ENCODE measurements around the gene TNFSF13B.
"Not testable (repeated sequence)": the region's sequence is repeated elsewhere in the genome, so short reads cannot be mapped to it uniquely, and the experiment has no call there.

TNFSF13B gene, protein sequence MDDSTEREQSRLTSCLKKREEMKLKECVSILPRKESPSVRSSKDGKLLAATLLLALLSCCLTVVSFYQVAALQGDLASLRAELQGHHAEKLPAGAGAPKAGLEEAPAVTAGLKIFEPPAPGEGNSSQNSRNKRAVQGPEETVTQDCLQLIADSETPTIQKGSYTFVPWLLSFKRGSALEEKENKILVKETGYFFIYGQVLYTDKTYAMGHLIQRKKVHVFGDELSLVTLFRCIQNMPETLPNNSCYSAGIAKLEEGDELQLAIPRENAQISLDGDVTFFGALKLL

DNA sequence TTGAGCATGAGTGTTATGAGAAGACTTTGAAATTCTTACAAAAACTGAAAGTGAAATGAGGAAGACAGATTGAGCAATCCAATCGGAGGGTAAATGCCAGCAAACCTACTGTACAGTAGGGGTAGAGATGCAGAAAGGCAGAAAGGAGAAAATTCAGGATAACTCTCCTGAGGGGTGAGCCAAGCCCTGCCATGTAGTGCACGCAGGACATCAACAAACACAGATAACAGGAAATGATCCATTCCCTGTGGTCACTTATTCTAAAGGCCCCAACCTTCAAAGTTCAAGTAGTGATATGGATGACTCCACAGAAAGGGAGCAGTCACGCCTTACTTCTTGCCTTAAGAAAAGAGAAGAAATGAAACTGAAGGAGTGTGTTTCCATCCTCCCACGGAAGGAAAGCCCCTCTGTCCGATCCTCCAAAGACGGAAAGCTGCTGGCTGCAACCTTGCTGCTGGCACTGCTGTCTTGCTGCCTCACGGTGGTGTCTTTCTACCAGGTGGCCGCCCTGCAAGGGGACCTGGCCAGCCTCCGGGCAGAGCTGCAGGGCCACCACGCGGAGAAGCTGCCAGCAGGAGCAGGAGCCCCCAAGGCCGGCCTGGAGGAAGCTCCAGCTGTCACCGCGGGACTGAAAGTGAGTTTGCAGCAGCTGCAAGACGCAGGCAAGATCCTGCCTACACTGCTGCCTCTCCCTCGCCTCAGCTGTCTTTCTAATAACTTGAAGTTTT lies at the start of gene TNFSF13B:
TSS of gene TNFSF13B (plus strand) at position 118 of the 728 bp plus-strand sequence. CDS start at position 296, 178 bp downstream.
- H3K4me1 Mint-ChIP-seq (ENCODE audit: low read depth) = peaks cover 44% of the 10 kb centered on the region
- H3K4me3 Mint-ChIP-seq = peak within 1 kb of the TSS; percentile 87
- H3K36me3 Mint-ChIP-seq (ENCODE audit: low read depth) = peaks cover 5% of the 10 kb centered on the region
- H3K9me3 Mint-ChIP-seq = no peaks in the 10 kb centered on the region
- no peaks in the 10 kb centered on the region for H3K27me3 Mint-ChIP-seq (ENCODE audit: low read depth)
- peak within 1 kb of the TSS; percentile 92 for H3K27ac Mint-ChIP-seq

DNA sequence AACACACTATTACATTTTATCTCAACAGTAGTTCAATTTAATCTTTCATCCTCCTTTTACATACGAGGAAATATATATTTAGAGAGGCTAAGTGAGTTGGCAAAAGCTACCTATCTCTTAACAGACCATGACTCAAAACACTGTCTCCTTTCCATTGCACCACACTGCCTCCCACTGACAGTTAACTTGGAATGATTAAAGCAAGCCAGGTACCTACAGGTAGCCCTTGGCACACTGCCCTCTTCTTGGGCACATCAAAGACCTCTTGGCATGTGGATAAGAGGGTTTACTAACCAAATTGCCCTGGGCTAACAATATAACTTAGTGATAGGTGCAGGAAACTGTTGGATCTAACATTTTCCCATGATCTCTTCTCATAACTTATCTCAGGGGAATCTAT lies 49.5 kb upstream of the TNFSF13B start:
- H3K36me3 Mint-ChIP-seq (ENCODE audit: low read depth) = peaks cover 3% of the 10 kb centered on the region
- no peaks in the 10 kb centered on the region for H3K27me3 Mint-ChIP-seq (ENCODE audit: low read depth)
- no peaks in the 10 kb centered on the region for H3K9me3 Mint-ChIP-seq
- H3K4me1 Mint-ChIP-seq (ENCODE audit: low read depth) = peaks cover 30% of the 10 kb centered on the region
- peak overlapping the region; percentile 43 for H3K27ac Mint-ChIP-seq
- H3K4me3 Mint-ChIP-seq = peak overlapping the region; percentile 48

DNA sequence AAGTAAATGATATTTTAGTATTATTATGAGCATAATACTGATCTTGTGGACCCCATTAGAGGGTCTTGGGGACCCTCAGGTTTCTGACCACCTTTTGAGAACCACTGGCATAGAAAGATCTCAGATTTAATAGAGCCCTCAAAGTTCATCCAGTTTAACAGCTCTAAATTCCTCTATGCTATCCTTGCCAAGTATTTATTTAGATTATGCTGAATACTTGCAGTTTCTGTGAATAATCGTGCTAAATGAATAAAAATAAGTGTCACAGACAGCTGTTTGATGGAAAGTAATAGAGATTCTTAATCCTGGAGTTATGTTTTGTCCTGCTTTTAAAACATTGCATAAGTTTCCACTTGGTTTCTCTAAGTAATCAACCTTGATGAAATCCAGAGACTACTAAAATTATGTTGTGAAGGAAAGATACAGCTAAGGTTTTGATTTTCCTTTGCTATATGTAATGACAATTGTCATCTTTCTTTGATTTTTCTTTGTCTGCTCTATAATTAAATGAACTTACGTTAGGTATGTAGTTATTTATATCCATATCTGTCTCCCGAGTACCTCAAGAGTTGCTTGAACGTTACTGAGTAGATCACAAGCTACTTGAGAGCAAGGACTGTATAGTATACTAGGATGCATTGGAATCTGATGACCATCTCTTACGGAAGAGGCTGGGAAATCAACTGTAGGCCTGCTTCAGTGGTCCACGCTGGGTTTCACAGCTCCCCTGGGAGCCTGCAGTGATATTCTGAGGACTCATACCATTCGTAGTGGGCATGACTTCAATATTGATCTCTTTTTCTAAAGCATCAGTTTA lies 45.6 kb upstream of the TNFSF13B start:
- Mint-ChIP-seq H3K36me3 (ENCODE audit: low read depth) (peaks cover 3% of the 10 kb centered on the region), H3K4me3 (no peak overlapping the region), H3K9me3 (no peaks in the 10 kb centered on the region), H3K27ac (no peak overlapping the region), H3K27me3 (ENCODE audit: low read depth) (no peaks in the 10 kb centered on the region), H3K4me1 (ENCODE audit: low read depth) (peaks cover 41% of the 10 kb centered on the region)

DNA sequence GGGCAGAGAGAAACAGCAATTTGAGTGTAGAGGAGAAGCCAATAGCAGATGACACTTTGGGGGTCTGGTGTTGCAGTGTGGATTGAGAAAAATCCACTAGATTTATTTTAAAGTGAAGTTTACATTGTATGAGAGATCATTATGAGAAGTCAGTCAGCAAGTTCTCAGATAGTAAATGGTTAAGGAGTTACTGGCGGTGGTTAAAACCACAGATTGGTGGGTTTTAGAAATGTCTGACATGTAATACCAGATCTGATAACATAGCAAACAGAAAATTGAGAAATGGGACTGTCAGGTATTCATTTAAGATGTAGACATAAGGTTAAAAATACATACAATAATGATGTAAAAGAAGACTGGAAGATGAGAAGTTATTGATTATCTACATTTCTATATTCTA lies 44.1 kb upstream of the TNFSF13B start:
- H3K4me3 Mint-ChIP-seq = no peak overlapping the region
- peaks cover 27% of the 10 kb centered on the region for H3K4me1 Mint-ChIP-seq (ENCODE audit: low read depth)
- no peaks in the 10 kb centered on the region for H3K27me3 Mint-ChIP-seq (ENCODE audit: low read depth)
- no peak overlapping the region for H3K27ac Mint-ChIP-seq
- H3K36me3 Mint-ChIP-seq (ENCODE audit: low read depth) = peaks cover 15% of the 10 kb centered on the region
- no peaks in the 10 kb centered on the region for H3K9me3 Mint-ChIP-seq

DNA sequence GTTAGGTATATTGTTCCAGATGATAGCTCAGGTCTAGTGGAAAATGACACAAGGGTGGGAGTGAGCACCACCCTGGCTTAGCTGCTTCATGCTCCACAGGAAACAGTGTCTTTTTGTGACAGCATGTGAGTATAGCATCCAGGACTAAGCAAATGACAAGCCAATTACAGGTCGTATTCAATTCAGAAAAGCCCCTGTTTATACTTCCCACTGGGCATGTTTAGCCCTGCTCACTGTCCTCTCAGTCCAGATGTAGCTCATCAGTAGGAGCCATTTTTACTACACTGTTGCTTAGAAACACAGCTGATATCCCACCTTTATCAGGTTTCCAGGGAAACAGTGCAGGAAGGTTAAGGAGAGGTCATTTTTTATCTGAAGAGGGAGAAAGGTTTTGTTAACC lies 43.3 kb upstream of the TNFSF13B start:
- peaks cover 23% of the 10 kb centered on the region for H3K4me1 Mint-ChIP-seq (ENCODE audit: low read depth)
- H3K27me3 Mint-ChIP-seq (ENCODE audit: low read depth) = no peaks in the 10 kb centered on the region
- H3K27ac Mint-ChIP-seq = no peak overlapping the region
- peaks cover 12% of the 10 kb centered on the region for H3K36me3 Mint-ChIP-seq (ENCODE audit: low read depth)
- no peaks in the 10 kb centered on the region for H3K9me3 Mint-ChIP-seq
- no peak overlapping the region for H3K4me3 Mint-ChIP-seq

DNA sequence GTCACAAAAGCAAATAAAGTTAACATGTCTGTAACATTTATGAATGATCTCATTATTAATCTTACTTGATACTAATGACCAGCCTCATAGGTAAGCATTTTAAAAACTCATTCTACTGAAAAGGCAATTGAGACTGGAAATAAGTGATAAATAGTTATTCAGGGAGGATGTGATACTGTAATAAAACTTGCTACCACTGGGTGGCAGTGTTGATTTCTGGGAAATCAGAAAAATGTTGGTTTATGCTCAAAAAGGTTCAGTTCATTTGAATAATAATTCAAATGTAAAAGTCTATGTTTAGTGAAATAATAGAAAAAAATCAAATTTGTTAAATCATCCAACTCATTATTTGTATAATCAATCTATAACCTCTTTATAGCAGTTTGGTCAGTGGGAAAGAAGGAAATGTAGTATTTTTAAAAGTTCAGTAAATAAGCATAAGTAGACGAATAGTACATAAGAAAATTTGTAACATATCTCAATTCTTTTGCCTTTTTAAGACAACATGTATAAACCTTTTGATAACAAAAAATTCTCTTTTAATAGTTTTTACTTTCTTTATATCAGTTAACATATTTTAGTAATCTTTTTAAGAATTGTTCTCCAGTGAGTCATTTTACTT lies 41.8 kb upstream of the TNFSF13B start:
- peaks cover 23% of the 10 kb centered on the region for H3K4me1 Mint-ChIP-seq (ENCODE audit: low read depth)
- no peaks in the 10 kb centered on the region for H3K9me3 Mint-ChIP-seq
- no peak overlapping the region for H3K27ac Mint-ChIP-seq
- H3K27me3 Mint-ChIP-seq (ENCODE audit: low read depth) = no peaks in the 10 kb centered on the region
- peaks cover 11% of the 10 kb centered on the region for H3K36me3 Mint-ChIP-seq (ENCODE audit: low read depth)
- no peak overlapping the region for H3K4me3 Mint-ChIP-seq

DNA sequence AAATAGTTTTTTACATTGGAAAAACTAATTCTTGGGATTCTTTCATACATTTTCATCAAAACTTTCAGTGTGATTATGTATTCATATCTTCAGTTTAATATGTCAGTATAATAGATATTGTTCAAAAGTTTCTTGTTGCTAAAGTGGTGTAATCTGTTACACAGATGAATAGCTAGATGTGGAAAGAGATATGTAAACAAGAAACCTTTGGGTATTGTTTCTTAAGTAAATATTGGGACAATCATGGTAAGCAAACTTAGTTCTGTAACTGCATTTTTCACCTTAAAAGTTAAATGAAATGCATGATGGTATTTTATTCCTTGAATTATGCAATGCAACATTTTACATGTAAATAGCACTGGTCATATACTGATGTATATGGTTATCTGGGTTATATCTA lies 39.1 kb upstream of the TNFSF13B start:
- H3K27me3 Mint-ChIP-seq (ENCODE audit: low read depth) = no peaks in the 10 kb centered on the region
- no peak overlapping the region for H3K27ac Mint-ChIP-seq
- H3K36me3 Mint-ChIP-seq (ENCODE audit: low read depth) = peaks cover 16% of the 10 kb centered on the region
- H3K9me3 Mint-ChIP-seq = no peaks in the 10 kb centered on the region
- H3K4me1 Mint-ChIP-seq (ENCODE audit: low read depth) = peaks cover 18% of the 10 kb centered on the region
- no peak overlapping the region for H3K4me3 Mint-ChIP-seq

DNA sequence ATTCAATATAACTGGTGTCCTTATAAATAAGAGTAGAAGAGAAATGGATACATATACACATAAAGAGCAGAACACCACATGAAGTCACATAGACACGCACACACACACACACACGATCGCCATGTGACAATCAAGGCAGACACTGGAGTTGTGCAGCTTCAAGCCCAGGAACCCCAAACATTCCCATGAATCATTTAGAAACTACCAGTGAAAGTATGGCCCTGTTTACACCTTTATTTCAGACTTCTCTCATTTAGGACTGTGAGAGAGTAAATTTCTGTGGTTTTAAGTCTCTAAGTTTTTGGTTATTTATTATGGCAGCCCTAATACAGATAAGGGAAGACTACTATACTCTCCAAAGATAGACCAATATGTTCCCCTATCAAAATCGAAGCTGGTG lies 20.4 kb upstream of the TNFSF13B start:
- H3K9me3 Mint-ChIP-seq = peaks cover 18% of the 10 kb centered on the region
- H3K4me1 Mint-ChIP-seq (ENCODE audit: low read depth) = peaks cover 5% of the 10 kb centered on the region
- no peak overlapping the region for H3K4me3 Mint-ChIP-seq
- H3K27ac Mint-ChIP-seq = no peak overlapping the region
- peaks cover 3% of the 10 kb centered on the region for H3K36me3 Mint-ChIP-seq (ENCODE audit: low read depth)
- no peaks in the 10 kb centered on the region for H3K27me3 Mint-ChIP-seq (ENCODE audit: low read depth)

DNA sequence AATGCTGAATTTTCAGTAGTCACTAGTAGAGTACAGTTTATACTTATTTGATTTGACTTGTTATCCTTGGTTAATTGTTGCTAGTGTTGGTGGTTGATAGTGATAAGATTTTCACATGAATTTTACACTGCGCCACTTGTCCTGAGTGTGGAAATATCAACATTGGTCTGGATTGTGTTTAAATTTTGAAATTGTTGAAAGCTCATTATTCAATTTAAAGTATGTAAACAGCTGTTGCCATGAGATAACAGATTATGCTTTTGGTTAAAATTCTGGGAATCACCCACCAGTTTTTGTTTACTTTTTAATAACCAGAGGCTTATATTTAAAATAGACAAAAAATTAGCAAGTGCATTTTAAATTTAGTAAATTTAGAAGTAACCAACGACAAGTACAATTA lies 12.3 kb upstream of the TNFSF13B start:
- Mint-ChIP-seq H3K9me3 (peaks cover 4% of the 10 kb centered on the region), H3K27ac (no peak overlapping the region), H3K36me3 (ENCODE audit: low read depth) (no peaks in the 10 kb centered on the region), H3K4me1 (ENCODE audit: low read depth) (no peaks in the 10 kb centered on the region), H3K4me3 (no peak overlapping the region), H3K27me3 (ENCODE audit: low read depth) (no peaks in the 10 kb centered on the region)

DNA sequence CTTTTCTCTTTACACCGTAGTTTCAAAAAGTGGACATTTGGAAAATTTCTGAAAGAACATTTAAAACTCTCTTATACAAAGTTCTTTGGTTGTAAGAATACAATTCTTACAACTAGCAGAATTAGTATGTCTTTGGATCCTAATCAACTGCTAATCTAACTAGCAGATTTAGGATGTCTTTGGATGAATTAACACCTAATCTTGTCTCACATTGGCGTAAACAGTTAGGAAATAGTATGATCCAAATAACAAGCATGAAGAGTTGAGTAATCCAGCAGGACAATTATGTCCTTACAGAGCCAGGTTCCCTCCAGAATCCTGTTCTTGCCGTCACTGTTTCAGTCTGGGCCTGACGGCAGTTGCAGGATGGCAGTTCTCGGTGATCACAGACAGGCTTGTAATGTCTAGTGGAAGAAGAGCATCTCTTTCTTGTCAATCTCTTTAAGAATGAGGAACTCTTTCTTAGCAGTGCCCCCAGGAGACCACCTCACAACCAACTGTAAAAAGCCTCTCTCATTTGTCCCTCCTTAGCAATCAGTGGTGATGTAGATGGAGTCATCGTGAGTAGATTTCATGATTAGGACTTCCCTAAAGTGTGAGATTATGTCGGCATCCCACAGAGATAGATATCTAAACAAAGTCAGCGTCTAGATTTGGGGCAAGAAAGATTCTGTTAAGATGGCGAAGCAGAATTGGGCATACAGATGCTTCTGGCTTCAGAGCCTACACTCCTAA lies 5.7 kb upstream of the TNFSF13B start:
- peaks cover 20% of the 10 kb centered on the region for H3K4me1 Mint-ChIP-seq (ENCODE audit: low read depth)
- peaks cover 5% of the 10 kb centered on the region for H3K36me3 Mint-ChIP-seq (ENCODE audit: low read depth)
- H3K27ac Mint-ChIP-seq = no peak overlapping the region

DNA sequence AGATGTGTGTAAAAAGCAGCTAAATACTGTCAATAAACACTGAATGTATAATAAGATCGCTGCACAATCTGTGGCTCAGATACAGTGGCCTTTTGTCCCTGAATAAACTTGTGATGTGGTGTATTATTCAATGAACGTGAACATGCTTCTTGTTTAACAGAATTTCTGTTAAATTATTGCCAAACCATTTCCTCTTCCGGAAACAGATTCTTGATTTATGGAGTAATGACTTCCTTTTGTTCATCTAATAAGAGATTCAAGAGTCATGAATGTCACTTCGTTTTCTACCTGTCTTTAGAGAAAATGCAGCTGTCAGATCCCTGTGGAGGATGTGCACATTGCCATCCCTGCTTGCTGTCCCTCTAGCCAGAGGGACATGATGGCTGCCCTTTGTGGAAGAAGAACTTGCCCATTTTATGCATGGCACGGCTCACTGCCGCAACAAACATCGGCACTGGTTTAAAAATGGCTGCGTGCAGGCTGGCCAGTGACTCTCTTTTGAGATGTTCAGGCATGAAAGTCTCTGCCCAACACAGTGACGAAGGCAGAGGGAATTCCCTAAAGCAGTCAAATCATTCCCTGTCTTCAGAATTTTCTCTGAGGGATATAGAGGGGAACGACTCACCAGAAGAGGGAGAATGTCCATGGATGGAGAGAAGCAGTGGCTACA lies 3.1 kb upstream of the TNFSF13B start:
- H3K27ac Mint-ChIP-seq = no peak overlapping the region
- H3K4me1 Mint-ChIP-seq (ENCODE audit: low read depth) = peaks cover 37% of the 10 kb centered on the region
- H3K27me3 Mint-ChIP-seq (ENCODE audit: low read depth) = no peaks in the 10 kb centered on the region

More for the DNA sequence above, 5.7 kb upstream of the TNFSF13B start:
- no peaks in the 10 kb centered on the region for H3K27me3 Mint-ChIP-seq (ENCODE audit: low read depth)
- H3K9me3 Mint-ChIP-seq = no peaks in the 10 kb centered on the region
- H3K4me3 Mint-ChIP-seq = no peak overlapping the region

DNA sequence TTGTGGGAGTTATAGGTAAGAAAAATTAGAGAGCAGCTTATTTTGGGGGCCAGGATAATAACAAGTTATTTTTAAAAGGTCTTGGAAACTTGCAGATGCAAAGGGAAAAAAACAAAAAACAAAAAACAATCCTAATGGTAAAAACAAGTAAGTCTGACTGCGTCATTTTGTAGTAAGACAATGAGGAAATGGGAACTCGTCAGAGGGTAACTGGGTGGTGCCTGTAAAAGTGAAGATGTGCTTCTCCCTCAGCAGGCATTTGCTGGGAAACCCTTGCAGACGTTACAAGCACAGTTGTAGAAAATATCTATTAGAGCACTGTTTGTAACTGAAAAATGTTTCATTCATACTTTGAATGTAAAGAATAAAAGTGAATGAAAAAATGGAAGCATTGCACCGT lies 2.2 kb upstream of the TNFSF13B start:
- no peaks in the 10 kb centered on the region for H3K9me3 Mint-ChIP-seq
- H3K4me3 Mint-ChIP-seq = no peak overlapping the region
- H3K36me3 Mint-ChIP-seq (ENCODE audit: low read depth) = peaks cover 7% of the 10 kb centered on the region
- H3K4me1 Mint-ChIP-seq (ENCODE audit: low read depth) = peaks cover 40% of the 10 kb centered on the region
- H3K27me3 Mint-ChIP-seq (ENCODE audit: low read depth) = no peaks in the 10 kb centered on the region
- H3K27ac Mint-ChIP-seq = no peak overlapping the region

More for the DNA sequence above, 3.1 kb upstream of the TNFSF13B start:
- peak overlapping the region; percentile 14 for H3K4me3 Mint-ChIP-seq
- no peaks in the 10 kb centered on the region for H3K9me3 Mint-ChIP-seq
- peaks cover 5% of the 10 kb centered on the region for H3K36me3 Mint-ChIP-seq (ENCODE audit: low read depth)

DNA sequence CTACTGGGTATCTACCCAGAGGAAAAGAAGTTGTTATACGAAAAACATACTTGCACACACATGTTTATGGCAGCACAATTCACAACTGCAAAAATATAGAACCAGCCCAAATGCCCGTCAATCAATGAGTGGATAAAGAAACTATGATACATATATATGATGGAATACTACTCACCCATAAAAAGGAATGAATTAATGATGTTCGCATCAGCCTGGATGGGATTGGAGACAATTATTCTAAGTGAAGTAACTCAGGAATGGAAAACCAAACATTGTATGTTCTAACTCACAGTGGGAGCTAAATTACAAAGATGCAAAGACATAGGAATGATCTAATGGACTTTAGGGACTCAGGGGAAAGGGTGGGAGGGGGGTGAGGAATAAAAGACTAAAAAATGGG lies 1.7 kb upstream of the TNFSF13B start:
- not testable (repeated sequence) for H3K4me3 Mint-ChIP-seq; H3K27ac Mint-ChIP-seq; H3K36me3 Mint-ChIP-seq (ENCODE audit: low read depth); H3K27me3 Mint-ChIP-seq (ENCODE audit: low read depth); H3K9me3 Mint-ChIP-seq
- peaks cover 41% of the 10 kb centered on the region for H3K4me1 Mint-ChIP-seq (ENCODE audit: low read depth)
